Stimulated activated effector memory CD8-positive, alpha-beta T cell treated with anti-CD3 and anti-CD28 coated beads, Interleukin-12 subunit alpha, Interleukin-12 subunit beta, amount 100 ng/mL, for 72 hours (primary cell): ENCODE measurements around the gene HES7.

Experiments used
- ATAC-seq: fragments of 150-1000 bp; cut with Tn5 transposase; 2 replicates; pipeline ENCODE4 v1.10.0; 2021
- DNase-seq, 2 donors: peaks; one replicate each; pipeline ENCODE4 v3.0.0; 2021 to 2022; ENCODE audit warnings: low spot score in 2 of 2
- H3K27ac Mint-ChIP-seq: one replicate; pipeline ENCODE4 v1.8.0; 2022; ENCODE audit warnings: mild to moderate bottlenecking, mixed read lengths
- H3K36me3 Mint-ChIP-seq: one replicate; pipeline ENCODE4 v1.8.0; 2022; ENCODE audit warnings: mild to moderate bottlenecking, mixed read lengths
- H3K4me1 Mint-ChIP-seq: one replicate; pipeline ENCODE4 v1.8.0; 2022; ENCODE audit warnings: mixed read lengths
- H3K4me3 Mint-ChIP-seq: one replicate; pipeline ENCODE4 v1.8.0; 2022; ENCODE audit warnings: mild to moderate bottlenecking, mixed read lengths
- H3K9me3 Mint-ChIP-seq: one replicate; pipeline ENCODE4 v1.8.0; 2022; ENCODE audit warnings: mixed read lengths

HES7 gene

DNA sequence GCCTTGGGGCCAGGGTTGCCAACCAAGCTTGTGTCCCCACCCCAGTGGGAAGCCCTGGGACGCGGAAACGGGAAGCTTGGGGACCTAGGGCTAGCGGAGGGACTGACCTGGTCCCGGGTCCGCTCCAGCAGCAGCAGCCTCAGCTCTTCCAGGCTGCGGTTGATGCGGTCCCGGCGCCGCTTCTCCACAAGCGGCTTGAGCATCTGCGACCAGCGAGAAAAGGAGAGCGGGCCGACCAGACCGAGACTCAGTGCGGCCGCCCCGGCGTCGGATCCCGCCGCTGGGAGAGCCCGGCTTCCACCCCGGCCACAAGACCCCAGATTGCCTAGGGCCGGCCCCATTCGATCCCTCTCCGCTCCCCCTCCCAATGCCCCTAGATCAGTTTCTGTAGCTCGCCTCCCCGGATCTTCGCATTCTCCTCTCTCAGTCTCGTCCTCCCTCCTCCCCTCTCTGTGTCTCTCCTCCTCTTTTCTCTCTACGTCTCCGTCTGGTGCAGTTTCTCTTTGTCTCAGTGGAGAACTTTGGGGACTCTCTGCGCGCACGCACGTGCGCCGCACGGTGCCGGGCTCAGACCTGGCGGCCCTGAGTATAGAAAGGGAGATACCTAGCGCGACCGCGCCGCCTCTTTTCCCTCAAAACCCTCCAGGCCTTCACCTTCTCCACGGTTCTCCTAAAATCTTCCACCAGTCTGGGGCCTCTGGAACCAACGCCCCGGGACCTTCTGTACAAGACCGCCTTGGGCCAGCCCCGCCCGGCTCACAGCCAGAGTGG is 797 bp downstream of the HES7 start:
- ATAC-seq (peak; percentile 6), DNase-seq (peak in 1 of 2 donors; percentile 74)
- peak overlapping the region; percentile 82 for H3K4me3 Mint-ChIP-seq
- H3K27ac Mint-ChIP-seq = peak overlapping the region; percentile 36
- peaks cover 85% of the 10 kb centered on the region for H3K4me1 Mint-ChIP-seq
- H3K36me3 Mint-ChIP-seq = peaks cover 69% of the 10 kb centered on the region
- no peaks in the 10 kb centered on the region for H3K9me3 Mint-ChIP-seq

GRCh38 chr17:8122422-8122923 is 1.4 kb downstream of the HES7 start:
- peaks cover 91% of the 10 kb centered on the region for H3K4me1 Mint-ChIP-seq
- peak in 1 of 2 donors; percentile 66 for DNase-seq
- no peak for ATAC-seq
- no peak overlapping the region for H3K27ac Mint-ChIP-seq
- peaks cover 71% of the 10 kb centered on the region for H3K36me3 Mint-ChIP-seq
- no peaks in the 10 kb centered on the region for H3K9me3 Mint-ChIP-seq
- H3K4me3 Mint-ChIP-seq = peak overlapping the region; percentile 82

DNA sequence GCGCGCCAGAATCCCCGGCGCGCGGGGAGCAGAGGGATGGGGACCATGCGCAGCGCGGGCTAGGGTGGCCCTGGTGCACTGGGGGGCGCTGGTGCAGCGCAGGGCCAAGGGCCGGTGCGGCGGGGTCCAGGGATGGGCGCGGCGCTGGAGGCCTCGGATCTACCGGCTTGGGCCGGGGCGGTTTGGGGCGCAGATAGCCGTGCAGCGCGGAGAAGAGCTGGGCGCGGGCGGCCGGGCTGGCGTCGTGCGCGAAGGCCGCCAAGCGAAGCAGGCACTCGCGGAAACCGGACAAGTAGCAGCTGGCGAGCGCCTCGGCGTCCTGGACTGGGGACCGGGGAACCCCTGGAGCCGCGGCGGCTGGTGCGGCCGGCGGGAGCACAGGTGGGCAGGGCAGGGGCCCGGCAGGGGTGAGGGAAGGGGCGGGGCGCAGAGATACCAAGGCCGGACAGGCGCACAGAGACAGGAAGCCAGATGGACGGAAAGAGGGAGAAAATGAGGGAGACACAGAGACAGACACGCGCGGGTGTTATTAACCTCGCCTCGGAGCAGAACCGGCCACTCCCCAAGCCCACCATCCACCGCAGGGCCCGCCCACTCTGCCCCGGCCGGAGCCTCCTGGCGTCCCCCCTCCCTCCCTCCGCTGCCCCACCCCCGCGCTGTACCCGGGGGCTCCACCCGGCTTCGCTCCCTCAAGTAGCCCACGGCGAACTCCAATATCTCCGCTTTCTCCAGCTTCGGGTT is 2.1 kb downstream of the HES7 start:
- H3K4me3 Mint-ChIP-seq = peak overlapping the region; percentile 82
- peak; percentile 45 for ATAC-seq
- no peak overlapping the region for H3K27ac Mint-ChIP-seq
- DNase-seq = peak; percentile 57 to 88
- no peaks in the 10 kb centered on the region for H3K9me3 Mint-ChIP-seq
- H3K36me3 Mint-ChIP-seq = peaks cover 70% of the 10 kb centered on the region
- peaks cover 86% of the 10 kb centered on the region for H3K4me1 Mint-ChIP-seq

GRCh38 chr17:8121407-8121680 is 2.6 kb downstream of the HES7 start:
- Mint-ChIP-seq H3K9me3 (no peaks in the 10 kb centered on the region), H3K4me3 (peak overlapping the region; percentile 82), H3K4me1 (peaks cover 81% of the 10 kb centered on the region), H3K36me3 (peaks cover 64% of the 10 kb centered on the region), H3K27ac (peak overlapping the region; percentile 100)
- no peak for ATAC-seq
- DNase-seq = no peak

- DNase-seq = peak; percentile 66 to 93
- Mint-ChIP-seq H3K9me3 (no peaks in the 10 kb centered on the region), H3K27ac (peak overlapping the region; percentile 100), H3K4me1 (peaks cover 75% of the 10 kb centered on the region), H3K36me3 (peaks cover 59% of the 10 kb centered on the region), H3K4me3 (peak overlapping the region; percentile 82)
- peak; percentile 3 for ATAC-seq
Measured at GRCh38 chr17:8120520-8121406, 3.1 kb downstream of the HES7 start.

- Mint-ChIP-seq H3K4me1 (peaks cover 66% of the 10 kb centered on the region), H3K27ac (peak overlapping the region; percentile 100), H3K4me3 (peak overlapping the region; percentile 82), H3K36me3 (peaks cover 50% of the 10 kb centered on the region), H3K9me3 (no peaks in the 10 kb centered on the region)
- ATAC-seq = peak; percentile 42
- DNase-seq = peak; percentile 85 to 98
Measured at GRCh38 chr17:8119581-8120519, 4.1 kb downstream of the HES7 start.

GRCh38 chr17:8118769-8119580 is 4.9 kb downstream of the HES7 start:
- peak overlapping the region; percentile 82 for H3K4me3 Mint-ChIP-seq
- no peaks in the 10 kb centered on the region for H3K9me3 Mint-ChIP-seq
- peak; percentile 81 to 93 for DNase-seq
- H3K27ac Mint-ChIP-seq = peak overlapping the region; percentile 100
- peak; percentile 80 for ATAC-seq
- H3K4me1 Mint-ChIP-seq = peaks cover 57% of the 10 kb centered on the region
- peaks cover 41% of the 10 kb centered on the region for H3K36me3 Mint-ChIP-seq

DNA sequence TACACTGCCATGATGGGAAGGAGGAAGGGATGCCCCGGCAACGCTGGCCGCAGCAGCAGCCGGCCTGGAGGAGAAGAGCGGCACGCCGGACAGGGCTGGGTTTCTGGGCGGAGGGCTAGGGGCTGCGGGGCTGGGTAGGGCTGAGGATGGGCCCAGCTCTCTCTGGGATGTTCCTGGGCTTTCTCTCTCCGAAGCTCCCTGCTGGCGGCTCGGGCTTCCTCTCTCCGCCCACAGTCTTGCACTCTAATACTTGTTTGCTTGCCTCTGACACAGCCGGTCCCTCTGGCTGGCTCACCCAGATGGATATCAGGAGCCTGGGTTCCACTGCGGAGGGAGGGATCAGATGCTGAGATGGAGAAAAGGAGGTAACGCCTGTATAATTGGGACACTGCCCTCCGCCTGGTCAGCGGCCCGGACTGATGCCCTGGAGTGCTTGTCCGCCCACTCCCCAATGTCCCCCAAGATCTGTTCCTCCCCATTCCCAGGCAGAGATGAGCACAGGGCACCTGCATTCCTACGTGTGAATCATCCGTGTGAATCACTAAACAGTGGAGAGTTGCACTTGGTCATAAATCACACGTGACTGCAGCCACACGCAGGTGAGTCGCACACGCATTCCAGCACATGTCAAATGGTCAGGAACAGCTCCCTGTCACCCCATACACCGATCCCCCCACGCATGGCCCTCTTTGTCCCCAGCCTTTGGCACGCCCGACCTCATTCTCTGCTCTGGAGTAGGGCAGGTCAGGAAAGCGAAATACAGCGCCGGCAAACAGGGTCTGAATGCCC is 5.7 kb downstream of the HES7 start, which contains the start of gene ALOXE3:
ALOXE3 (minus strand) TSS at position 535 of the 789 bp plus-strand sequence; CDS start at position 11, 524 bp downstream.
- Mint-ChIP-seq H3K4me3 (peak within 1 kb of the TSS; percentile 82), H3K4me1 (peaks cover 49% of the 10 kb centered on the region)
- peak; percentile 2 for ATAC-seq

DNA sequence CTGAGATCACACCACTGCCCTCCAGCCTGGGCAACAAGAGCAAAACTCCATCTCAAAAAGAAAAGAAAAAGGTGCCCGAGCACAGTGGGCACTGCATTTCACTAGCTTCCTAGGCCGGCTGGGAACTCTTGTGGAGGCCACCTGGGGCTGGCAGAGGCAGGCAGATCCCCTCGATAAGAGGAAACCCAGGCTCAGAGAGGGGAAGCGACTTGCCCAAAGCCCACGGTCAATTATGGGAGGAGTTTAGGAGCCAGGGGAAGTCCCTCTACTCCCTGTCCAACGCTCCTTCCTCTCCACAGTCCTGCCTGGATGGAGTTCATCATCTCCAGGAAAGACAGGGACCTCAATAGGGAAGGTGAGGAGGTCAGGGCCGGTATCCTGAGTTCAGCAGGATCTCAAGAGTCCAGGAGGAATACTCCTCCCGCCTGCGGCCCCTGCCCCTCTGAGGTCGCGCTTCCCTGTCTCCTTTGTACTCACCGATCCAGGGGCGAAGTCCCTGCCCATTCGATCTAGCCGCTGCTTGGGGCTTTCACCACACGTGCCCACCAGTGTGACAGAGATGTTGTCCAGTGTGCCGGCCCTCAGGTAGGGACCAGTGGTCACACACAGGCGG is 6.4 kb downstream of the HES7 start:
- no peak for DNase-seq
- Mint-ChIP-seq H3K9me3 (no peaks in the 10 kb centered on the region), H3K27ac (peak overlapping the region; percentile 100), H3K4me3 (peak overlapping the region; percentile 82), H3K4me1 (peaks cover 42% of the 10 kb centered on the region), H3K36me3 (peaks cover 37% of the 10 kb centered on the region)
- no peak for ATAC-seq

More for the DNA sequence above, 5.7 kb downstream of the HES7 start, which contains the start of gene ALOXE3:
- no peak for DNase-seq
- peak within 1 kb of the TSS; percentile 100 for H3K27ac Mint-ChIP-seq
- H3K9me3 Mint-ChIP-seq = no peaks in the 10 kb centered on the region
- peaks cover 39% of the 10 kb centered on the region for H3K36me3 Mint-ChIP-seq

- DNase-seq (no peak), ATAC-seq (no peak)
- no peak overlapping the region for H3K4me3 Mint-ChIP-seq
- H3K27ac Mint-ChIP-seq = no peak overlapping the region
- peaks cover 39% of the 10 kb centered on the region for H3K4me1 Mint-ChIP-seq
- peaks cover 34% of the 10 kb centered on the region for H3K36me3 Mint-ChIP-seq
- no peaks in the 10 kb centered on the region for H3K9me3 Mint-ChIP-seq
Measured at GRCh38 chr17:8116776-8117175, 7.1 kb downstream of the HES7 start.

DNA sequence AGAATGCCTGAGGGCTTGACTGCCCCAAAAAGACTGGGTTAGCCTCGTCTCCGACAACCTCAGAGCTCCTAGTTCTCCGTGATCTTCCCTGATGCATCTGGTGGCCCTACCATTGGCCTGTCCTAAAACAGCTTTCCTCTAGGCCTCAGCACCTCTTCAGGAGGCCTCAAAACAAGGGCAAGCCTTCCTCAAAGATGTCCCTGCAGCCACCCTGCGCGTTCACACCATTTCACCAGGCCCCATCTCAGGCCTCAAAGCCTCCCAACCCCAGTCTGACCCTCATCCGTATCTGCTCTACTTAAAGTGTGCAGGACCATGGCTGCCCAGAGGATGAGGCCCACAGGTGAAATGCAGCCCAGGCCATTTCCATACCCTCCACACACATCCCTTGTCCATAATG is 13.0 kb downstream of the HES7 start:
- DNase-seq = no peak
- Mint-ChIP-seq H3K36me3 (no peaks in the 10 kb centered on the region), H3K9me3 (no peaks in the 10 kb centered on the region), H3K27ac (no peak overlapping the region), H3K4me3 (no peak overlapping the region), H3K4me1 (peaks cover 9% of the 10 kb centered on the region)
- no peak for ATAC-seq

- H3K4me3 Mint-ChIP-seq = peak overlapping the region; percentile 17
- peaks cover 9% of the 10 kb centered on the region for H3K4me1 Mint-ChIP-seq
- no peak overlapping the region for H3K27ac Mint-ChIP-seq
- H3K9me3 Mint-ChIP-seq = no peaks in the 10 kb centered on the region
- DNase-seq = no peak
- no peaks in the 10 kb centered on the region for H3K36me3 Mint-ChIP-seq
- no peak for ATAC-seq
Measured at GRCh38 chr17:8110456-8110804, 13.5 kb downstream of the HES7 start.
